Spleen (tissue), 11 donors: ENCODE results near the gene EMC6. TPM values are rescaled to one million over a fixed set of nuclear protein-coding genes. Genes with fewer than 3 reads are reported as not detected.
A peak's percentile ranks its signal among the peaks of the same experiment; 100 is the strongest.

ENCODE experiments used
- DNase-seq: peaks from one replicate; pipeline ENCODE4 v3.0.0-alpha.2; 2020
- H3K27ac ChIP-seq, 8 donors: fragments of 200-600 bp; sonication (generic) in 7 of 8; 1 replicate in 4 of 8; 2 replicates in 4 of 8; pipeline versions ENCODE4 v1.5.0 to v1.8.0; 2016 to 2021; ENCODE audit warnings: inconsistent platforms in 4 of 8, mild to moderate bottlenecking in 4 of 8, moderate library complexity in 1 of 8
- H3K27me3 ChIP-seq, 7 donors: fragments of 200-600 bp; sonication (generic) in 6 of 7; replicated peaks in 1 of 7; 1 replicate in 4 of 7; 2 replicates in 3 of 7; pipeline versions ENCODE4 v1.5.0 to v1.8.0; 2016 to 2021; ENCODE audit warnings: inconsistent platforms in 3 of 7, mild to moderate bottlenecking in 1 of 7
- H3K36me3 ChIP-seq, 6 donors: fragments of 200-600 bp; sonication (generic) in 5 of 6; 1 replicate in 4 of 6; 2 replicates in 2 of 6; pipeline versions ENCODE4 v1.5.0 to v1.8.0; 2016 to 2021; ENCODE audit warnings: inconsistent platforms in 2 of 6
- H3K4me1 ChIP-seq, 6 donors: fragments of 200-600 bp; sonication (generic) in 5 of 6; 1 replicate in 3 of 6; 2 replicates in 3 of 6; pipeline versions ENCODE4 v1.5.0 to v1.8.0; 2016 to 2021; ENCODE audit warnings: inconsistent platforms in 3 of 6
- H3K4me3 ChIP-seq, 8 donors: fragments of 200-600 bp; sonication (generic) in 7 of 8; 1 replicate in 4 of 8; 2 replicates in 4 of 8; pipeline versions ENCODE4 v1.5.0 to v1.8.0; 2016 to 2021; ENCODE audit warnings: inconsistent platforms in 4 of 8, mild to moderate bottlenecking in 4 of 8, moderate library complexity in 2 of 8
- H3K9me3 ChIP-seq, 8 donors: fragments of 200-600 bp; sonication (generic) in 7 of 8; 1 replicate in 4 of 8; 2 replicates in 4 of 8; pipeline versions ENCODE4 v1.5.0 to v1.8.0; 2016 to 2021; ENCODE audit warnings: inconsistent platforms in 4 of 8
- POLR2A ChIP-seq, 3 donors: fragments of 450-650 bp; IDR thresholded peaks; one replicate each; pipeline ENCODE4 v1.5.1; 2017; ENCODE audit warnings: antibody characterized with exemption in 3 of 3, mild to moderate bottlenecking in 1 of 3
- POLR2AphosphoS5 ChIP-seq, 3 donors: sonication (generic); formaldehyde crosslinking; IDR thresholded peaks; one replicate each; pipeline ENCODE4 v1.5.1; 2017; ENCODE audit warnings: antibody characterized with exemption in 3 of 3
- WGBS, 5 donors: extraction: QIAGEN DNeasy Blood & Tissue Kit in 3 of 5; methylation state at CpG; one replicate each; pipeline versions ENCODE4 v1.1.5 to v1.1.7; 2013 to 2018; 5-methylcytosine and 5-hydroxymethylcytosine counted together
- intact Hi-C: fragments of 100-400 bp; cut with DNase I; formaldehyde crosslinking; loops from one replicate; pipeline ENCODE4 v1.15.0; 2023; ENCODE audit warnings: low total_unique reads
- polyA plus RNA-seq, 3 donors: library from polyadenylated mRNA; stranded (reverse); fragments of 200-250 nt; gene quantifications; one replicate each; pipeline ENCODE4 v1.2.1, GENCODE V29; 2013
- total RNA-seq, 7 donors: library from RNA; depleted of rRNA in 3 of 7; stranded (reverse); fragments of >200 nt in 3 of 7; fragmentation: NEBNext Ultra II Directional in 4 of 7; extraction: Animal tissue kit (Norgen Biotek cat#: 25700) in 4 of 7; gene quantifications; one replicate each; pipeline versions ENCODE4 v1.1.0 to v1.2.1, GENCODE V29; 2016 to 2021
- TF ChIP-seq, protein P1 (sequence below), 11 experiments: fragments of 200-600 bp in 7 of 11; fragments of 450-650 bp in 4 of 11; sonication (generic) in 4 of 11; IDR thresholded peaks in 8 of 11; conservative IDR thresholded peaks in 3 of 11; 1 replicate in 7 of 11; 2 replicates in 4 of 11; pipeline versions ENCODE4 v1.4.0 to v1.8.0; 2016 to 2021; ENCODE audit warnings: antibody characterized with exemption in 11 of 11, inconsistent platforms in 4 of 11, mild to moderate bottlenecking in 1 of 11
- donor health status: healthy with polysubstance abuse.
- donor health status: DM: no; HTN: no; CAD: no; lungs with moderate emphysema.
- donor health status: DM: no; HTN: no; CAD: no.
- donor health status: Bipolar disorder and iron deficiency.
- donor health status: healthy.
- donor health status: DM: no; HTN: no; CAD: no.
- donor health status: DM: yes; HTN: yes; CAD: no.

EMC6 gene
- total and polyA plus RNA-seq, 10 donors: 6.0 to 85.3 (median 22.8) TPM

DNA sequence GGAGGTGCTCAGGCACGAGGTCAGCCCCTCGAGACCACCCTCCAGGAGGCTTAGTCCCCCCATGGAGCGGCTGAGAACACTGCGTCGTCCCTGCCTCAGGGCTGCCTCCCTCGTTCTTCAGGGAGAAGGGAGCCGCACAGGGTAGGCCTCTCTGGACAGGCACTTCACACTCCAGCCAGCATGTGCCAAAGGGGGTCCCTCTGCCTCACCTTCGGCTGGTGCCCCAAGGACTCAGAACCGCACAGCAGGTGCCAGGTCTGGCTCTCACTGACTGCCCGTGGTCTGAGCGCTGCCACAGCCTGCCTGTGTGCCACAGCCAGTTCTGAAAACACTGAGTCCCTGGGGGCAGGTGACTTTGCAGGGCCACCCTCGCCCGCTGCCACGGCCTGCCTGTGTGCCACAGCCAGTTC, 20.2 kb downstream of the EMC6 start:
- intact Hi-C loops: loop anchor here (10.0 kb wide), 1 partner anchor 46 kb away; no protein-coding TSS in a partner anchor
- peaks cover 0 to 28% (median 0%) of the 10 kb centered on the region in 7 donors for H3K27me3 ChIP-seq
- DNase-seq: no peak
- WGBS, 5 donors: 63 to 93% (median 80%) methylated on average over 4 to 14 of the region's 14 CpGs
- H3K4me3 ChIP-seq: peak overlapping the region in 2 of 8 donors; percentile 23 to 85
- peaks cover 10 to 75% (median 54%) of the 10 kb centered on the region in 6 donors for H3K4me1 ChIP-seq
- H3K36me3 ChIP-seq: peaks cover 0 to 56% (median 16%) of the 10 kb centered on the region in 6 donors
- TF ChIP-seq POLR2AphosphoS5 (IDR thresholded peaks at IDR 0.05) (peak; percentile 44 to 74 (median 64)), POLR2A (IDR thresholded peaks at IDR 0.05) (no peak)
- TF ChIP-seq, protein P1, sequence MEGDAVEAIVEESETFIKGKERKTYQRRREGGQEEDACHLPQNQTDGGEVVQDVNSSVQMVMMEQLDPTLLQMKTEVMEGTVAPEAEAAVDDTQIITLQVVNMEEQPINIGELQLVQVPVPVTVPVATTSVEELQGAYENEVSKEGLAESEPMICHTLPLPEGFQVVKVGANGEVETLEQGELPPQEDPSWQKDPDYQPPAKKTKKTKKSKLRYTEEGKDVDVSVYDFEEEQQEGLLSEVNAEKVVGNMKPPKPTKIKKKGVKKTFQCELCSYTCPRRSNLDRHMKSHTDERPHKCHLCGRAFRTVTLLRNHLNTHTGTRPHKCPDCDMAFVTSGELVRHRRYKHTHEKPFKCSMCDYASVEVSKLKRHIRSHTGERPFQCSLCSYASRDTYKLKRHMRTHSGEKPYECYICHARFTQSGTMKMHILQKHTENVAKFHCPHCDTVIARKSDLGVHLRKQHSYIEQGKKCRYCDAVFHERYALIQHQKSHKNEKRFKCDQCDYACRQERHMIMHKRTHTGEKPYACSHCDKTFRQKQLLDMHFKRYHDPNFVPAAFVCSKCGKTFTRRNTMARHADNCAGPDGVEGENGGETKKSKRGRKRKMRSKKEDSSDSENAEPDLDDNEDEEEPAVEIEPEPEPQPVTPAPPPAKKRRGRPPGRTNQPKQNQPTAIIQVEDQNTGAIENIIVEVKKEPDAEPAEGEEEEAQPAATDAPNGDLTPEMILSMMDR (IDR thresholded peaks at IDR 0.05 in 8 of 11, conservative IDR thresholded peaks at IDR 0.05 in 3 of 11): no peak
- H3K9me3 ChIP-seq: no peaks in the 10 kb centered on the region
- peak overlapping the region in 5 of 8 donors; percentile 9 to 92 (median 84) for H3K27ac ChIP-seq

- TF ChIP-seq POLR2AphosphoS5 (IDR thresholded peaks at IDR 0.05): peak in 1 of 3 donors; percentile 76
- no peak for TF ChIP-seq POLR2A (IDR thresholded peaks at IDR 0.05)
- TF ChIP-seq, protein P1 (IDR thresholded peaks at IDR 0.05 in 8 of 11, conservative IDR thresholded peaks at IDR 0.05 in 3 of 11): no peak
- peak overlapping the region in 4 of 8 donors; percentile 41 to 92 (median 85) for H3K27ac ChIP-seq
- 86 to 90% (median 87%) methylated on average over 33 to 44 of the region's 44 CpGs for WGBS, 5 donors
- peaks cover 10 to 75% (median 50%) of the 10 kb centered on the region in 6 donors for H3K4me1 ChIP-seq
- peaks cover 0 to 50% (median 16%) of the 10 kb centered on the region in 6 donors for H3K36me3 ChIP-seq
- H3K4me3 ChIP-seq: peak overlapping the region in 1 of 8 donors; percentile 85
- intact Hi-C loops: loop anchor here (10.0 kb wide), 1 partner anchor 45 kb away; no protein-coding TSS in a partner anchor
- DNase-seq: no peak
- H3K27me3 ChIP-seq: peaks cover 0 to 24% (median 0%) of the 10 kb centered on the region in 7 donors
- no peaks in the 10 kb centered on the region for H3K9me3 ChIP-seq
Measured at GRCh38 chr17:3689262-3690093, 20.9 kb downstream of the EMC6 start.

- 79 to 87% (median 84%) methylated on average over 10 to 22 of the region's 22 CpGs for WGBS, 5 donors
- Histone ChIP-seq H3K4me1 (peaks cover 7 to 75% (median 49%) of the 10 kb centered on the region in 6 donors), H3K9me3 (no peaks in the 10 kb centered on the region), H3K36me3 (peaks cover 0 to 43% (median 16%) of the 10 kb centered on the region in 6 donors), H3K4me3 (peak overlapping the region in 4 of 8 donors; percentile 3 to 85 (median 76)), H3K27me3 (peaks cover 0 to 26% (median 7%) of the 10 kb centered on the region in 7 donors), H3K27ac (peak overlapping the region in 3 of 8 donors; percentile 84 to 92 (median 86))
- no peak for DNase-seq
- TF ChIP-seq, protein P1 (IDR thresholded peaks at IDR 0.05 in 8 of 11, conservative IDR thresholded peaks at IDR 0.05 in 3 of 11): no peak
- TF ChIP-seq POLR2AphosphoS5 (IDR thresholded peaks at IDR 0.05): peak in 2 of 3 donors; percentile 4 to 44
- TF ChIP-seq POLR2A (IDR thresholded peaks at IDR 0.05): no peak
- intact Hi-C loops: no loop called here
Measured at GRCh38 chr17:3690094-3690715, 21.6 kb downstream of the EMC6 start.
